ENCODE measurements around the gene GFOD1. TPM values are rescaled to one million over a fixed set of nuclear protein-coding genes. Genes with fewer than 3 reads are reported as not detected.
"Not testable (repeated sequence)": the region's sequence is repeated elsewhere in the genome, so short reads cannot be mapped to it uniquely, and the experiment has no call there.

The GFOD1 gene
- total RNA-seq, 1 experiment from 2014 or later, result 6.1 TPM

DNA sequence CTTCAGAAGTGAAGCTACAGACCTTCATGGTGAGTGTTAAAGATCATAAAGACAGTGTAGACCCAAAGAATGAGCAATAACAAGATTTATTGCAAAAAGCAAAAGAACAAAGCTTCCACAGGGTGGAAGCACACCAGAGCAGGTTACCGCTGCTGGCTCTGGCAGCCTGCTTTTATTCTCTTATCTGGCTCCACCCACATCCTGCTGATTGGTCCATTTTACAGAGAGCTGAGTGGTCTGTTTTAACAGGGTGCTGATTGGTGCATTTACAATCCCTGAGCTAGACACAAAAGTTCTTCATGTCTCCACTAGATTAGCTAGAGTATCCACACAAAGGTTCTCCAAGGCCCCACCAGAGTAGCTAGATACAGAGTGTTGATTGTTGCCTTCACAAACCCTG, 23.0 kb upstream of the GFOD1 start:
- H4K8ac ChIP-seq (replicated peaks; ENCODE audit: insufficient read length, low read depth, low read length); H3K4me1 ChIP-seq (ENCODE audit: insufficient read depth, low read length); DNase-seq; H3K9ac ChIP-seq (ENCODE audit: extremely low read depth, insufficient read length, low read length); H3K9me3 Mint-ChIP-seq; H3K27ac ChIP-seq (ENCODE audit: insufficient read length, low read depth, low read length); H3K56ac ChIP-seq (ENCODE audit: insufficient read length, low read depth, low read length); H3K79me1 ChIP-seq (ENCODE audit: insufficient read depth, low read depth, low read length, poor library complexity, severe bottlenecking); H2BK5ac ChIP-seq (ENCODE audit: insufficient read length, low read length); H3K27me3 Mint-ChIP-seq (ENCODE audit: low read depth); H2BK12ac ChIP-seq (ENCODE audit: insufficient read length, low read depth, low read length); H2BK120ac ChIP-seq (ENCODE audit: low read depth, low read length, poor library complexity, severe bottlenecking); H3K4ac ChIP-seq (ENCODE audit: low read depth, low read length); H3K4me2 ChIP-seq (ENCODE audit: insufficient read depth, insufficient read length, low read length); H3K23me2 ChIP-seq (ENCODE audit: insufficient read length, low read depth, low read length, poor library complexity, severe bottlenecking); H2BK20ac ChIP-seq (ENCODE audit: low read depth, low read length, poor library complexity, severe bottlenecking); H3K9me3 ChIP-seq (ENCODE audit: control insufficient read depth, low read depth, low read length); H2AK5ac ChIP-seq (ENCODE audit: insufficient read length, low read length); H4K5ac ChIP-seq (ENCODE audit: insufficient read length, low read depth, low read length); H4K20me1 ChIP-seq (ENCODE audit: control insufficient read depth, insufficient read depth, insufficient read length); H3K14ac ChIP-seq (ENCODE audit: insufficient read depth, low read length); H3K23ac ChIP-seq (ENCODE audit: insufficient read length, low read depth, low read length); H3K18ac ChIP-seq (ENCODE audit: insufficient read length, low read depth, low read length); H3K27me3 ChIP-seq (ENCODE audit: insufficient read depth, low read length); H3K27ac Mint-ChIP-seq; H3T11ph ChIP-seq (ENCODE audit: low read length); H3K4me1 Mint-ChIP-seq; H2BK15ac ChIP-seq (ENCODE audit: low read depth, low read length); H2AFZ ChIP-seq (ENCODE audit: low read length); H3K79me2 ChIP-seq (ENCODE audit: insufficient read depth, low read length); H4K91ac ChIP-seq (ENCODE audit: insufficient read length, low read depth, low read length); H3K36me3 Mint-ChIP-seq (ENCODE audit: insufficient read depth in 1 of 3, low read depth in 3 of 3); H3K4me3 Mint-ChIP-seq: not testable (repeated sequence)
- no CpG with 5 or more reads among the region's 1 CpG for WGBS (ENCODE audit: extremely low coverage, insufficient read length, low lambda C conversion rate)
